ENCODE data around the gene PACRG.

DNA sequence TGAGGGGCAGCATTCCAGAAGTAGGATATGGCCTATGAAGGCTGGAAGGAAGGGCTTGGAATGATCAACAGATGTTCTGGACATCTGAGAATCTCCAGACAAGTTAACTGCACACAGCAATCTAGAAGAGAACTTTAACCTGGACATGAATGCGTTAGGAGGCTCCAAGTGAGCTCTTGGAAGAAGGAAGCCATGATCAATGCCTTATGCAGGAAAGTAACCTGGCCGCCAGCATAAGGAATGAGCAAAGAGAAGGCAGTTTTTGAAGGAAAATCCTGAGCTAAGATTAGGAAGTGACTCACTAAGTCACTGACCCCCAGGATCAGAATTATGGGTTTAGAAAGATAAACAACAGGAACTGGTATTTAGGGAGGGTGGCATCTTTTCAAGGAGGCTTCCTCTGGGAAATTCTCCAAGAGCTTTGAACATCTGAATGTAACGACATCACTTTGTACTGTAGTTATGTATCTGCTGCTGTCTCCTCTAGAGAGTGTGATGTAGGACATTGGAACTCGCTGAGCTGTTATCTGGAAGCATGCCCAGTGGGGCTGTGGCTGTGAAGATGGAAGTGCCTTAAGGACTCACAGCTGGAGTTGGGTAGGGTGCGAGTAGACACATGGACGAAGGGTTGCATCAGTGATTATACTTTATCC, 236.8 kb downstream of the PACRG start:
- TF ChIP-seq EZH2 (IDR thresholded peaks at IDR 0.05; ENCODE audit: insufficient read depth, poor library complexity, severe bottlenecking) (no peak), EZH2phosphoT487 (IDR thresholded peaks at IDR 0.05; ENCODE audit: insufficient read depth, low read depth) (no peak)
